Ascending aorta (tissue), 2 donors: ENCODE results near the gene SGCD. TPM values are rescaled to one million over a fixed set of nuclear protein-coding genes. Genes with fewer than 3 reads are reported as not detected.

Experiments
- DNase-seq, 2 donors: peaks; one replicate each; pipeline ENCODE4 v3.0.0-alpha.2; 2019; ENCODE audit warnings: low spot score in 2 of 2
- H3K27ac ChIP-seq, 2 donors: fragments of 200-600 bp; sonication (generic); one replicate each; pipeline ENCODE4 v1.5.1; 2016 to 2017; ENCODE audit warnings: mild to moderate bottlenecking in 1 of 2
- H3K27me3 ChIP-seq: fragments of 200-600 bp; sonication (generic); one replicate; pipeline ENCODE4 v1.5.1; 2017
- H3K36me3 ChIP-seq, 2 donors: fragments of 200-600 bp; sonication (generic); one replicate each; pipeline ENCODE4 v1.5.1; 2016
- H3K4me1 ChIP-seq, 2 donors: fragments of 200-600 bp; sonication (generic); one replicate each; pipeline ENCODE4 v1.5.1; 2016 to 2017; ENCODE audit warnings: mild to moderate bottlenecking in 1 of 2
- H3K4me3 ChIP-seq, 2 donors: fragments of 200-600 bp; sonication (generic); one replicate each; pipeline ENCODE4 v1.5.1; 2016 to 2017; ENCODE audit warnings: mild to moderate bottlenecking in 1 of 2
- H3K9me3 ChIP-seq, 2 donors: fragments of 200-600 bp; sonication (generic); one replicate each; pipeline ENCODE4 v1.5.1; 2016
- intact Hi-C: fragments of 100-400 bp; cut with DNase I; formaldehyde crosslinking; loops from one replicate; pipeline ENCODE4 v1.15.1; 2023
- total RNA-seq: library from RNA; depleted of rRNA; stranded (reverse); fragments of >200 nt; gene quantifications from one replicate; pipeline ENCODE4 v1.1.0, GENCODE V29; 2016
- TF ChIP-seq, protein P1 (sequence below), 3 experiments: fragments of 200-600 bp in 2 of 3; fragments of 450-650 bp in 1 of 3; sonication (generic) in 2 of 3; IDR thresholded peaks; one replicate each; pipeline ENCODE4 v1.5.1; 2016 to 2019; ENCODE audit warnings: antibody characterized with exemption in 3 of 3, mild to moderate bottlenecking in 1 of 3, moderate library complexity in 1 of 3

The SGCD gene
- total RNA-seq, 1 donor from 2014 or later, result 4.0 TPM

GRCh38 chr5:156543348-156544145 lies 216.6 kb downstream of the SGCD start:
- TF ChIP-seq, protein P1, sequence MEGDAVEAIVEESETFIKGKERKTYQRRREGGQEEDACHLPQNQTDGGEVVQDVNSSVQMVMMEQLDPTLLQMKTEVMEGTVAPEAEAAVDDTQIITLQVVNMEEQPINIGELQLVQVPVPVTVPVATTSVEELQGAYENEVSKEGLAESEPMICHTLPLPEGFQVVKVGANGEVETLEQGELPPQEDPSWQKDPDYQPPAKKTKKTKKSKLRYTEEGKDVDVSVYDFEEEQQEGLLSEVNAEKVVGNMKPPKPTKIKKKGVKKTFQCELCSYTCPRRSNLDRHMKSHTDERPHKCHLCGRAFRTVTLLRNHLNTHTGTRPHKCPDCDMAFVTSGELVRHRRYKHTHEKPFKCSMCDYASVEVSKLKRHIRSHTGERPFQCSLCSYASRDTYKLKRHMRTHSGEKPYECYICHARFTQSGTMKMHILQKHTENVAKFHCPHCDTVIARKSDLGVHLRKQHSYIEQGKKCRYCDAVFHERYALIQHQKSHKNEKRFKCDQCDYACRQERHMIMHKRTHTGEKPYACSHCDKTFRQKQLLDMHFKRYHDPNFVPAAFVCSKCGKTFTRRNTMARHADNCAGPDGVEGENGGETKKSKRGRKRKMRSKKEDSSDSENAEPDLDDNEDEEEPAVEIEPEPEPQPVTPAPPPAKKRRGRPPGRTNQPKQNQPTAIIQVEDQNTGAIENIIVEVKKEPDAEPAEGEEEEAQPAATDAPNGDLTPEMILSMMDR (IDR thresholded peaks at IDR 0.05), result no peak
- Histone ChIP-seq H3K27ac (no peak overlapping the region), H3K27me3 (no peaks in the 10 kb centered on the region), H3K4me1 (no peaks in the 10 kb centered on the region), H3K9me3 (no peaks in the 10 kb centered on the region), H3K36me3 (no peaks in the 10 kb centered on the region), H3K4me3 (no peak overlapping the region)
- DNase-seq, result no peak
- intact Hi-C loops, result no loop called here

GRCh38 chr5:156552855-156553358 lies 225.9 kb downstream of the SGCD start:
- H3K36me3 ChIP-seq, result no peaks in the 10 kb centered on the region
- no peak overlapping the region for H3K27ac ChIP-seq
- intact Hi-C loops, result no loop called here
- TF ChIP-seq, protein P1 (IDR thresholded peaks at IDR 0.05), result no peak
- no peaks in the 10 kb centered on the region for H3K27me3 ChIP-seq
- DNase-seq, result no peak
- H3K4me3 ChIP-seq, result no peak overlapping the region
- H3K9me3 ChIP-seq, result no peaks in the 10 kb centered on the region
- H3K4me1 ChIP-seq, result no peaks in the 10 kb centered on the region

DNA sequence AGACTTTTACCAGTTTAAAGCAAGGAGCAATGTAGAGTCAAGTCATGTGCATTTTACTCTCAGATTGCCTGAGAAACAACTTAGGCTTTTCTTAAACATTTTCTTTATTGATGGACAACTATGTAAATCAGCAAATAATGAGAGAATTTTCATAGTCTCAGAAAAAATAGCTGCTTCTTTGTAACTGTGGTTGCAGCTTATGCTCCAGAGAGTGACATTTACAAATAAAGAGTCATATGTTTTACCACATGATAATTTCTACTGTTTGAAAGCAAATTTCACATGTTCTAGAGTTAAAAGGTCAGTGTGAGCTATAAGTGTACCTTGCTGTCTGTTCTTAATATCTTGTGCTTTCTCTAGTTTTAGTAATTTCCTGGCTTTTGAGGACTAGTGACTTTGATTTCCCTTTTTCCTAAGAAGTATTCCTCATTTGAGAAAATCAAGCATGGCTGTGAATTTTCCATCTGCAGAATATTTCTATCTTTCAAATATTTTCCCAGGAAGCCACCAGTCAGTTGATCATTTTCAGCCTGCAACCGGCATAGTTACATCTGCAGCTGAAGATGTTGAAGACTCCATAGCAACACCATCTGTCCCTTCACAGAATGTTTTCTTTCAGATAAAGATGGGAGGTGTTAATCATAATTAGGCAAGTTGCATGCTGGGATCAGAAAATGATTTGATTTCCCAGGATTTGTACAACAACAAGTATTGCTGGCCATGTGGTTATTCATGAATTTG lies 229.9 kb downstream of the SGCD start:
- DNase-seq, result no peak
- H3K4me3 ChIP-seq, result no peak overlapping the region
- no peaks in the 10 kb centered on the region for H3K27me3 ChIP-seq
- TF ChIP-seq, protein P1 (IDR thresholded peaks at IDR 0.05), result no peak
- H3K4me1 ChIP-seq, result no peaks in the 10 kb centered on the region
- no peaks in the 10 kb centered on the region for H3K36me3 ChIP-seq
- no peaks in the 10 kb centered on the region for H3K9me3 ChIP-seq
- no peak overlapping the region for H3K27ac ChIP-seq
- intact Hi-C loops, result no loop called here

- intact Hi-C loops, result no loop called here
- Histone ChIP-seq H3K9me3 (no peaks in the 10 kb centered on the region), H3K36me3 (no peaks in the 10 kb centered on the region), H3K4me1 (no peaks in the 10 kb centered on the region), H3K4me3 (no peak overlapping the region), H3K27me3 (no peaks in the 10 kb centered on the region), H3K27ac (no peak overlapping the region)
- no peak for DNase-seq
- TF ChIP-seq, protein P1 (IDR thresholded peaks at IDR 0.05), result no peak
Observed at GRCh38 chr5:156560002-156560401, 233.0 kb downstream of the SGCD start.

GRCh38 chr5:156561651-156562050 lies 234.7 kb downstream of the SGCD start:
- no peaks in the 10 kb centered on the region for H3K27me3 ChIP-seq
- H3K27ac ChIP-seq, result no peak overlapping the region
- no peaks in the 10 kb centered on the region for H3K4me1 ChIP-seq
- DNase-seq, result no peak
- no peaks in the 10 kb centered on the region for H3K36me3 ChIP-seq
- H3K9me3 ChIP-seq, result no peaks in the 10 kb centered on the region
- no peak overlapping the region for H3K4me3 ChIP-seq
- intact Hi-C loops, result no loop called here
- TF ChIP-seq, protein P1 (IDR thresholded peaks at IDR 0.05), result no peak
